ENCODE measurements around the gene WDR4.
"Not testable (repeated sequence)": the region's sequence is repeated elsewhere in the genome, so short reads cannot be mapped to it uniquely, and the experiment has no call there.

Gene WDR4

GRCh38 chr21:42812528-42813241, 66.7 kb downstream of the WDR4 start:
- not testable (repeated sequence) for H3K27me3 ChIP-seq (ENCODE audit: control insufficient read depth, insufficient read depth, low read length); H3K4me3 ChIP-seq (ENCODE audit: low read depth, low read length); H3K36me3 ChIP-seq (ENCODE audit: control insufficient read depth, insufficient read depth, low read length); H3K9ac ChIP-seq (ENCODE audit: low read depth, low read length); H3K9me3 ChIP-seq (ENCODE audit: control insufficient read depth, insufficient read depth, low read length)
- H3K4me1 ChIP-seq (ENCODE audit: control insufficient read depth, insufficient read depth, low read length): peaks cover 16% of the 10 kb centered on the region

- peaks cover 7% of the 10 kb centered on the region for H3K9me3 ChIP-seq (ENCODE audit: control insufficient read depth, insufficient read depth, low read length)
- H3K9ac ChIP-seq (ENCODE audit: low read depth, low read length): no peak overlapping the region
- H3K4me1 ChIP-seq (ENCODE audit: control insufficient read depth, insufficient read depth, low read length): peaks cover 18% of the 10 kb centered on the region
- H3K4me3 ChIP-seq (ENCODE audit: low read depth, low read length): no peak overlapping the region
- H3K36me3 ChIP-seq (ENCODE audit: control insufficient read depth, insufficient read depth, low read length): no peaks in the 10 kb centered on the region
- no peaks in the 10 kb centered on the region for H3K27me3 ChIP-seq (ENCODE audit: control insufficient read depth, insufficient read depth, low read length)
Observed at GRCh38 chr21:42811960-42812359, 67.4 kb downstream of the WDR4 start.

DNA sequence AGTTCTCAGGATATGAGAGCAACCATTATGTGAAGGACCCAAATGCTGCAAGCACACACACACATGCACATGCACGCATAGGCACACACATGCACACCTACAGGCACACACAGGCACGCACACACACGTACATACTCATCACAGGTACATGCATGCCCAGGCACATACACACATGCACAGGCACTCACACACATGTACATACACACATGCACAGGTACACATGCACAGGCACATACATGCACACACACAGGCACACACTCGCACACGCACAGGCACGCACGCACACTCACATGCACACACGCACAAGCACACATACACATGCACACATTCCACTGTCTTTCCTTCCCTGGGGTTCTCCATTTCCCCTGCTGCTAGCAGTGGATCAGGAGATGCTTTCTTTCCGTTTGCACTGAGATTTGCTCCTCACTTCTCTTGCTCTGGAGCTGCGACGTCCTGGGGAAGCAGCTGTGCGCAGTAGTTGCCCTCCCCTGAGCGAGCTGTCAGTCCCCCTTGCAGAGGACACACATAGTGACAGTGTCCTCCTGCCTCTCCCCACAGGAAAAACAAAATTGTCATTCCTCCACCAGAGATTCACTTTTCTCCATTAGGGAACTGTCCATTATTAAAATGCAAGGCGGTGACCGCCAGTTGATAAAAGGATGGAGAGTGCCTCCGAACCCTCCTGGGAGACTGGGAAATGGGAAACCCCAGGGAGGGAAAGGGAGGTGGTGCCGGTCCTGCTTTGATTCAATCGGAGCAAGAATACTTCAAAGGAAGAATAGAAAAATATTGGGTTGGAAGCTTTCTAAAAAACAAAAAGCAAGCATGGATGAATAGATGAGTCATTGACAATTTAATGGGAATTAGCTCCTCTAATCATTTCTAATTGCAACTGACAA, 69.5 kb downstream of the WDR4 start:
- no peaks in the 10 kb centered on the region for H3K27me3 ChIP-seq (ENCODE audit: control insufficient read depth, insufficient read depth, low read length)
- no peak overlapping the region for H3K9ac ChIP-seq (ENCODE audit: low read depth, low read length)
- H3K4me3 ChIP-seq (ENCODE audit: low read depth, low read length): no peak overlapping the region
- H3K9me3 ChIP-seq (ENCODE audit: control insufficient read depth, insufficient read depth, low read length): peaks cover 2% of the 10 kb centered on the region
- peaks cover 25% of the 10 kb centered on the region for H3K4me1 ChIP-seq (ENCODE audit: control insufficient read depth, insufficient read depth, low read length)
- H3K36me3 ChIP-seq (ENCODE audit: control insufficient read depth, insufficient read depth, low read length): no peaks in the 10 kb centered on the region

DNA sequence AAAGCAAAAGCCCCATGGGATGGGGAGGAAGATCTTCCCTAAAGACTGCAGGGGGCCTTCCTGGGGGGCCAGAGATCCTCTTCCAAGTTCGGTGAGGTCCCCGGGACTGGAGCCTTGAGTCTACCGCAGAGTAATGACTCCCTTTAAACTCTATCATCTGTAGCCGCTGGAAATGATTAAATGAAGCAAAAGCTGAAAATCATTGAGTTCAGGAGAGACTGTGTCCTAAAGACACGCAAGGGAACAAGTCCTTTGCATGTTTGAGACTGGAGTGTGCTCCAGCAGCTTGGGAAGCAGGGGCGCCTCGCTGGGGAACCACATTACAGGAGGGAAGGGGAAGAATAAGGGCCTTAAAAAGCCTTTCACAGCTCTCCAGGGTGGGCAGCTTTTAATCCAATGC, 70.2 kb downstream of the WDR4 start:
- Histone ChIP-seq H3K27me3 (ENCODE audit: control insufficient read depth, insufficient read depth, low read length) (no peaks in the 10 kb centered on the region), H3K36me3 (ENCODE audit: control insufficient read depth, insufficient read depth, low read length) (no peaks in the 10 kb centered on the region), H3K4me1 (ENCODE audit: control insufficient read depth, insufficient read depth, low read length) (peaks cover 25% of the 10 kb centered on the region), H3K4me3 (ENCODE audit: low read depth, low read length) (no peak overlapping the region), H3K9me3 (ENCODE audit: control insufficient read depth, insufficient read depth, low read length) (no peaks in the 10 kb centered on the region), H3K9ac (ENCODE audit: low read depth, low read length) (no peak overlapping the region)

DNA sequence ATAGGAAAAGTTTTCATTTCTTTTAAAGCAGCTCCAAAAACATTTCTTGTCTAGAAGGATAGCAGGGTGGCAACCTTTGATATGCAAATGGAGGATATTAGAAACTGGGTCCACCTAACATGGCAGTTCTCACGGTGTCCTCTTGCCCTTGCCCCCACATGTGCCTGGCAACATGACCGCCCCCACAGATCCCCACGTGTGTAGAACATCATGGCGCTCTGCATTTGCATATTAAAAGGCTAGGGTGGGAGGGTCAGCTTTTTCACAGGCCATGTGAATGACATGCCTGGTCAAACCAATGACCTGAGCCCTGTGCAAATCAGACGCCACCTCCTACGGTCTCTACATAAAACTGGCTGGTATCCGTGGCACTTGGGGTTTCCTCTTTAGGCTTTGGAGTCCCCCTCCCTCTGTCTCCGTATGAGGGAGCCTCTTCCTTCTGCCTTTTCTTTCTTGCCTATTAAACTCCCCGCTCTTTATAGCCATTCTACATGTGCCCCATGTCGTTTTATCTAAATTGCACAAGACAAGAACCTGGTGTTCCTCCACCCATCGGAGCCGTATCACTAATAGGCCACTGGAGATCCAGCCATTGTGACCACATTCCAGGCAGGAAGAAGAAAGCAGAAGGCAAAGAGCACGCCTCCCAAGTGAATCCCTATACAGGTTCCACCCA, 71.3 kb downstream of the WDR4 start:
- H3K4me3 ChIP-seq (ENCODE audit: low read depth, low read length): no peak overlapping the region
- H3K9me3 ChIP-seq (ENCODE audit: control insufficient read depth, insufficient read depth, low read length): no peaks in the 10 kb centered on the region
- H3K4me1 ChIP-seq (ENCODE audit: control insufficient read depth, insufficient read depth, low read length): peaks cover 25% of the 10 kb centered on the region
- H3K27me3 ChIP-seq (ENCODE audit: control insufficient read depth, insufficient read depth, low read length): no peaks in the 10 kb centered on the region
- H3K9ac ChIP-seq (ENCODE audit: low read depth, low read length): no peak overlapping the region
- H3K36me3 ChIP-seq (ENCODE audit: control insufficient read depth, insufficient read depth, low read length): no peaks in the 10 kb centered on the region

DNA sequence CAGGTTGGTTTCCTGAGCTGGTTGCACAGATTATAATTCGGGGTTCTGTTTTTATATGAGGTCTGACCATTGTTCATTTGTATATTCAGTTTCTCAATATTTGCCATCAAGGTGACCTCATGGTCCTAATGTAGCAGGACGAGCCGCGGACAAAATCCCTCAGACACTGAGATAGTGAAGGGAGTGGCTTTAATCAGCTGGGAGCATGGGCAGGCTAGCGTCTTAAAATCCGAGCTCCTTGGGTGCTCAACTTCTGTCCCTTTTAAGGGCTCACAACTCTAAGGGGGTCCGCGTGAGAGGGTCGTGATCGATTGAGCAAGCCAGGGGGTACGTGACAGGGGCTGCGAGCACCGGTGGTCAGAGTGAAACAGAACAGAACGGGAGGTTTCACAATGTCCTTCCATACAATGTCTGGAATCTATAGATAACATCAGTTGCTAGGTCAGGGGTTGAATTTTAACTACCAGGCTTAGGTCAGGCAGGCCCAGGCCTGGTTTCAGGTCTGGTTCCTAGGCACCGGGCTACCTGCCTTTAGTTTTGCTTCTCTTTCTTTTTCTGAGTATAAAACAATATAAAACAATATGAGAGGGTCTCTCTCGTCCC, 71.9 kb downstream of the WDR4 start:
- H3K4me1 ChIP-seq (ENCODE audit: control insufficient read depth, insufficient read depth, low read length): peaks cover 25% of the 10 kb centered on the region
- H3K9ac ChIP-seq (ENCODE audit: low read depth, low read length); H3K27me3 ChIP-seq (ENCODE audit: control insufficient read depth, insufficient read depth, low read length); H3K4me3 ChIP-seq (ENCODE audit: low read depth, low read length); H3K36me3 ChIP-seq (ENCODE audit: control insufficient read depth, insufficient read depth, low read length); H3K9me3 ChIP-seq (ENCODE audit: control insufficient read depth, insufficient read depth, low read length): not testable (repeated sequence)

- H3K36me3 ChIP-seq (ENCODE audit: control insufficient read depth, insufficient read depth, low read length): no peaks in the 10 kb centered on the region
- H3K9me3 ChIP-seq (ENCODE audit: control insufficient read depth, insufficient read depth, low read length): no peaks in the 10 kb centered on the region
- H3K27me3 ChIP-seq (ENCODE audit: control insufficient read depth, insufficient read depth, low read length): no peaks in the 10 kb centered on the region
- H3K4me1 ChIP-seq (ENCODE audit: control insufficient read depth, insufficient read depth, low read length): peaks cover 25% of the 10 kb centered on the region
- no peak overlapping the region for H3K9ac ChIP-seq (ENCODE audit: low read depth, low read length)
- H3K4me3 ChIP-seq (ENCODE audit: low read depth, low read length): no peak overlapping the region
Observed at GRCh38 chr21:42806509-42807140, 72.7 kb downstream of the WDR4 start.

DNA sequence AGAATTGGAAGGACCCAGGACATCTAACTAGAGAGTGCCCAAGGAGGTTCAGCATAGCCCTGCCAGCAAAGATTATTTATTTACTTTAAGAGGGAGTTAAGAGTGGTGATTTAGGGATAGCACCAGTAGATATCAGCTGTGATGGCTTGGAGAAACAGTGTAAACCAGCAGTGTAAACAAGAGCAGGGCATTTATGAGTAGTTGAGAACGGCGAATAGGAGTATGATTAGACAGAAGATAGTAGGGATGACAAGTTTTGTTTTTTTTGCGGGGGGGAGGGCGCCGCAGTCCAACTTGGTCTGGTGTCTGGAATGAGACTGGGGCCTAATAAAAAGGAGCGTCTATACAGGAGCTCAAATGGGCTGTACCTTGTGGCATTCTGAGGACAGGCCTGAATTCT, 77.7 kb downstream of the WDR4 start:
- not testable (repeated sequence) for H3K36me3 ChIP-seq (ENCODE audit: control insufficient read depth, insufficient read depth, low read length); H3K4me1 ChIP-seq (ENCODE audit: control insufficient read depth, insufficient read depth, low read length); H3K27me3 ChIP-seq (ENCODE audit: control insufficient read depth, insufficient read depth, low read length); H3K9ac ChIP-seq (ENCODE audit: low read depth, low read length); H3K4me3 ChIP-seq (ENCODE audit: low read depth, low read length); H3K9me3 ChIP-seq (ENCODE audit: control insufficient read depth, insufficient read depth, low read length)

GRCh38 chr21:42799948-42800347, 79.4 kb downstream of the WDR4 start:
- H3K4me3 ChIP-seq (ENCODE audit: low read depth, low read length): no peak overlapping the region
- peaks cover 2% of the 10 kb centered on the region for H3K36me3 ChIP-seq (ENCODE audit: control insufficient read depth, insufficient read depth, low read length)
- H3K9ac ChIP-seq (ENCODE audit: low read depth, low read length): no peak overlapping the region
- no peaks in the 10 kb centered on the region for H3K9me3 ChIP-seq (ENCODE audit: control insufficient read depth, insufficient read depth, low read length)
- peaks cover under 1% of the 10 kb centered on the region for H3K4me1 ChIP-seq (ENCODE audit: control insufficient read depth, insufficient read depth, low read length)
- no peaks in the 10 kb centered on the region for H3K27me3 ChIP-seq (ENCODE audit: control insufficient read depth, insufficient read depth, low read length)

DNA sequence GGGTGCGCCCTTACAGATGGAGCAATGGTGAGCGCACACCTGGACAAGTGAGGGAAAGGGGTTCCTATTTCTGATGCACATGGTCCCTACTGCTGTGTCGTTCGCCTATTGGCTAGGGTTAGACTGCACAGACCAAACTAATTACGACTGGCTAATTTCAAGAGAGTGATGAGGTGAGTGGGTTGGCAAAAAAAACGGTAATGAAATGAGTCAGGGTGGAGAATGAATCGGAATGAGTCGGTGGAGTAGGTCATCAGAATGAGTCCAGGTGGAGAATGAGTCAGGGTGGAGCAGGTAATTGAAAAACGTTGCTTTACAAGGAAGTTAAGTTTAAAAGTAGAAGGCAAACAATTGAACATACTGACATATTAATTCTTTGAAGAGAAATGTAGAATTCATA, 79.8 kb downstream of the WDR4 start:
- H3K4me1 ChIP-seq (ENCODE audit: control insufficient read depth, insufficient read depth, low read length): peaks cover 5% of the 10 kb centered on the region
- no peaks in the 10 kb centered on the region for H3K9me3 ChIP-seq (ENCODE audit: control insufficient read depth, insufficient read depth, low read length)
- no peak overlapping the region for H3K4me3 ChIP-seq (ENCODE audit: low read depth, low read length)
- H3K27me3 ChIP-seq (ENCODE audit: control insufficient read depth, insufficient read depth, low read length): no peaks in the 10 kb centered on the region
- H3K9ac ChIP-seq (ENCODE audit: low read depth, low read length): no peak overlapping the region
- peaks cover 2% of the 10 kb centered on the region for H3K36me3 ChIP-seq (ENCODE audit: control insufficient read depth, insufficient read depth, low read length)

Data from iPS-15b (cell line).